Thyroid gland (tissue), 4 donors: Measurements from ENCODE around the gene PRELP. TPM values are rescaled to one million over a fixed set of nuclear protein-coding genes. Genes with fewer than 3 reads are reported as not detected.
A peak's percentile ranks its signal among the peaks of the same experiment; 100 is the strongest.

ENCODE experiments used
- DNase-seq, 2 donors: peaks; one replicate each; pipeline ENCODE4 v3.0.0-alpha.2; 2019
- H3K27ac ChIP-seq, 3 donors: fragments of 200-600 bp; sonication (generic); 1 replicate in 2 of 3; 2 replicates in 1 of 3; pipeline ENCODE4 v1.5.1; 2016 to 2019; ENCODE audit warnings: mild to moderate bottlenecking in 1 of 3, moderate library complexity in 1 of 3
- H3K27me3 ChIP-seq: fragments of 200-600 bp; sonication (generic); one replicate; pipeline ENCODE4 v1.5.1; 2019
- H3K36me3 ChIP-seq, 2 donors: fragments of 200-600 bp; sonication (generic); one replicate each; pipeline ENCODE4 v1.5.1; 2016 to 2019
- H3K4me1 ChIP-seq, 2 donors: fragments of 200-600 bp; sonication (generic); one replicate each; pipeline ENCODE4 v1.5.1; 2017 to 2019
- H3K4me3 ChIP-seq, 3 donors: fragments of 200-600 bp; sonication (generic); replicated peaks in 1 of 3; 1 replicate in 2 of 3; 2 replicates in 1 of 3; pipeline ENCODE4 v1.5.1; 2016; ENCODE audit warnings: mild to moderate bottlenecking in 1 of 3
- H3K9me3 ChIP-seq: fragments of 200-600 bp; sonication (generic); one replicate; pipeline ENCODE4 v1.5.1; 2017
- POLR2A ChIP-seq, 2 donors: fragments of 450-650 bp; IDR thresholded peaks; one replicate each; pipeline ENCODE4 v1.6.1; 2017; ENCODE audit warnings: antibody characterized with exemption in 2 of 2, mild to moderate bottlenecking in 2 of 2, moderate library complexity in 1 of 2
- WGBS, 2 donors: methylation state at CpG; one replicate each; pipeline ENCODE4 v1.1.5; 2017; 5-methylcytosine and 5-hydroxymethylcytosine counted together
- intact Hi-C: fragments of 100-400 bp; cut with DNase I; formaldehyde crosslinking; loops from one replicate; pipeline ENCODE4 v1.15.1; 2023
- total RNA-seq, 4 donors: library from RNA; depleted of rRNA; stranded (reverse); fragments of >200 nt; gene quantifications; one replicate each; pipeline ENCODE4 v1.2.3, GENCODE V29; 2016
- TF ChIP-seq, protein P1 (sequence below), 6 experiments: fragments of 200-600 bp in 3 of 6; fragments of 450-650 bp in 3 of 6; sonication (generic) in 3 of 6; IDR thresholded peaks; one replicate each; pipeline ENCODE4 v1.5.1; 2016 to 2019; ENCODE audit warnings: antibody characterized with exemption in 6 of 6, mild to moderate bottlenecking in 2 of 6, inconsistent platforms in 1 of 6, moderate library complexity in 1 of 6

Gene PRELP
- total RNA-seq, 4 donors from 2014 or later, result 17.5 to 86.1 (median 35.4) TPM

DNA sequence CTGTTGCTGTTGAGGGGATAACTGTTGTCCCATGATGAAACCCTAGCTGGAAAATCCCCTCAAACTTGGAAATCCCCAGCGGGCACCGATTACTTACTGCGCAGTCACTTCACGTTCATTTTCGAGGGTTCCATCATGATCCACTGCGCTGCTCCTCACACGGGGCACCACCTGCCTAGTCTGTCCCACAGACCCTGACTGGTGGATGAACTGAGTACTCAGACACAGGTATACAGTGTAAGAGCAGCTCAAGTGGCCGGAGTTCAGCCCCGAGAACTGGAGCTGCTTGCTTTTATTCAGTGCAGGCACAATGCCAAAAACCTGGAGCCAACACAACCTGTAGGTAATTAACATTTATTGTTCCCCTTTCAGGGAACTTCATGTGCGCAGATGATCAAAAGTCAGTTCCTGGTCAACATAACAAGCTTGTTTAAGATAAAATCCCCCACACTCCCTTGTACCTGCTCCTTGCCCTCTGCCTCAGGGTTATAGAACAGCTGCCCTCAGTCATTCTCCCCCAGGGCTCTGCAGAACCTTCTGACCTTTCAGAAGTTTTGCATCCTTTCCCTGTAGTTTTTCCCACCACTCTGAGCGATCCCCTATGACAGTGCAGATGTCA is 46.5 kb upstream of the PRELP start:
- no peak overlapping the region for H3K27ac ChIP-seq
- H3K4me3 ChIP-seq, result no peak overlapping the region
- no peaks in the 10 kb centered on the region for H3K36me3 ChIP-seq
- DNase-seq, result peak; percentile 69 to 73
- H3K9me3 ChIP-seq, result no peaks in the 10 kb centered on the region
- H3K4me1 ChIP-seq, result no peaks in the 10 kb centered on the region
- TF ChIP-seq, protein P1, sequence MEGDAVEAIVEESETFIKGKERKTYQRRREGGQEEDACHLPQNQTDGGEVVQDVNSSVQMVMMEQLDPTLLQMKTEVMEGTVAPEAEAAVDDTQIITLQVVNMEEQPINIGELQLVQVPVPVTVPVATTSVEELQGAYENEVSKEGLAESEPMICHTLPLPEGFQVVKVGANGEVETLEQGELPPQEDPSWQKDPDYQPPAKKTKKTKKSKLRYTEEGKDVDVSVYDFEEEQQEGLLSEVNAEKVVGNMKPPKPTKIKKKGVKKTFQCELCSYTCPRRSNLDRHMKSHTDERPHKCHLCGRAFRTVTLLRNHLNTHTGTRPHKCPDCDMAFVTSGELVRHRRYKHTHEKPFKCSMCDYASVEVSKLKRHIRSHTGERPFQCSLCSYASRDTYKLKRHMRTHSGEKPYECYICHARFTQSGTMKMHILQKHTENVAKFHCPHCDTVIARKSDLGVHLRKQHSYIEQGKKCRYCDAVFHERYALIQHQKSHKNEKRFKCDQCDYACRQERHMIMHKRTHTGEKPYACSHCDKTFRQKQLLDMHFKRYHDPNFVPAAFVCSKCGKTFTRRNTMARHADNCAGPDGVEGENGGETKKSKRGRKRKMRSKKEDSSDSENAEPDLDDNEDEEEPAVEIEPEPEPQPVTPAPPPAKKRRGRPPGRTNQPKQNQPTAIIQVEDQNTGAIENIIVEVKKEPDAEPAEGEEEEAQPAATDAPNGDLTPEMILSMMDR (IDR thresholded peaks at IDR 0.05), result no peak
- TF ChIP-seq POLR2A (IDR thresholded peaks at IDR 0.05), result no peak
- intact Hi-C loops, result loop anchor here (5.0 kb wide), 1 partner anchor 47 kb away; no protein-coding TSS in a partner anchor
- no peaks in the 10 kb centered on the region for H3K27me3 ChIP-seq
- 27 to 47% methylated on average over 11 of the region's 11 CpGs for WGBS, 2 donors

DNA sequence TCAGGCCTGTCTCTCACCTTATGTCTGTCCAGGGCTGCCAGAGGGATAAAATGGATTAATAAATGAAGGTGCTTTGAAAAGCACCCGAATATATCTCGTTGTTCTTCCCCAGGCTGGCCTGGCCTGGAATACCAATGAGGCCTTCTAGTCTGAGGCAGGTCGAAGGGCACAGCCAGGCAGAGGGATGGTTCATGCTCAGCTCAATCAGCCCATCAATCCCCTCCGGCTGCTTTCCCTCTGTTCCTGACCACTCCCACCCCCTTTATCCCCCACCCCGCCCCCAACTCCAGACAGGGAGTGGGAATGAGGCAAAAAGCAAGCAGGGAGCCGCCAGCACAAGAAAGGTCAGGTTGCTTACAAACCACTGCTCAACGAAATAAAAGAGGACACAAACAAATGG is 40.0 kb upstream of the PRELP start:
- no peak for DNase-seq
- Histone ChIP-seq H3K4me1 (peaks cover 0 to 6% of the 10 kb centered on the region in 2 donors), H3K4me3 (no peak overlapping the region), H3K27me3 (no peaks in the 10 kb centered on the region), H3K36me3 (no peaks in the 10 kb centered on the region), H3K9me3 (no peaks in the 10 kb centered on the region), H3K27ac (no peak overlapping the region)
- TF ChIP-seq, protein P1 (IDR thresholded peaks at IDR 0.05), result no peak
- no peak for TF ChIP-seq POLR2A (IDR thresholded peaks at IDR 0.05)
- intact Hi-C loops, result no loop called here
- 86 to 92% methylated on average over 7 of the region's 7 CpGs for WGBS, 2 donors

DNA sequence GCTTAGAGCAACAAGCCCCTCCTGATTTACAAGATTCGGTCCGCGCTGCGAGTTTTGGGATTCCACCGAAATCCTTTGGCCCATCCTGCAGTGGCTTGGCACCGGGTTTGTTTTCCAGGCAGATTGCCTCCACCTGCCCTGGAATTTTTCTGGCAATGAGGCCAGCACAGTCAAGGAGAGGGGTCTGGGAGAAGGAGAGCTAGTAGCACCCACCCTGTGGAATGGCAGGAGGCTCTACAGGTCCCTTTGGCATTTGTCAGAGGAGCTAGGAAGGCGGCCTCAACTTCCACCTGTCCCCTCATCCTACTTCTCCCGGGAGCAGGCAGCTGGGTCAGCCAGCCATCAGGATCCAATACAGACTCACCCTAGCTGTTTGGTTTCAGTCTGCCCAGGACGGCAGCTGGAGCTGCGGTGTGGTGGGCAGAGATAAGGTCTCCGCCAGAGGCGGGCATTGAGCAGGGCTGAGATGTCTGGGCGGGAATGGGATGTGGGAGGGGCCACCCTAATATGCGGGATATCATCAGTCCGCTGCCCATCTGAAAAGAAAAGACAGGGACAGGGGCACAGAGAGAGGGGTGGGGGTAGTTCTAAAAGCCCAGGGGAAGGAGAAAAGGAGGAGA is 37.8 kb upstream of the PRELP start:
- peaks cover 0 to 15% of the 10 kb centered on the region in 2 donors for H3K4me1 ChIP-seq
- no peak for DNase-seq
- intact Hi-C loops, result no loop called here
- TF ChIP-seq, protein P1 (IDR thresholded peaks at IDR 0.05), result no peak
- TF ChIP-seq POLR2A (IDR thresholded peaks at IDR 0.05), result no peak
- no peaks in the 10 kb centered on the region for H3K9me3 ChIP-seq
- no peak overlapping the region for H3K4me3 ChIP-seq
- no peaks in the 10 kb centered on the region for H3K36me3 ChIP-seq
- no peaks in the 10 kb centered on the region for H3K27me3 ChIP-seq
- 89 to 90% methylated on average over 14 to 15 of the region's 15 CpGs for WGBS, 2 donors
- no peak overlapping the region for H3K27ac ChIP-seq

DNA sequence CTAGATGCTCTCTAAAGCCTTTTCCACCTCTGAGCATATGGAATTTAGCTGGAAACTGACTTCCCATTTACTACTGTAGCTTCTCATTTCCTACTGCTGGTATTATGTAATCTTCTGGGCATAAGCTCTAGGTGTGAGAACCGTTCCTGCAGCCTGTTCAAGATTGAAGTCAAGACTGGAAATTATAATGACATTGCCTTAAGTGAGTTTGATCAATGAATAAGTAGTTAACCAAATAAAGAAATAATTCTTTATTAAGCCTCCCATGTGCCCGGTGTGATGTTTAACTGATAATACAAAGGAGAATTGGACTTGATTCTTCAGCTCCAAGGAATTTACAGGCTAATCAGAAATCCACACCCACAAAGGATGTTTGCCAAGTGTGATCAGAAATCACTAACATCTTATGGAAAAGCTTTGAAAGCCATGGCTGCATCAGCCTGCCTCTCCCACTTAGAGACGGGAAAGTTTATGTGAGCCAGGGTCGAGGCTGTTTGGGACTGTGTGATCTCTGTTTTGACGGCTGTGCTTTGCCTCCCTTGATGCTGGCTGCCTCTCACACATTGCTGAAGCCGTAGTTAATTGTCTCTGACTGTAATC is 36.4 kb upstream of the PRELP start:
- 75 to 82% methylated on average over 6 of the region's 6 CpGs for WGBS, 2 donors
- no peaks in the 10 kb centered on the region for H3K27me3 ChIP-seq
- H3K4me1 ChIP-seq, result peaks cover 0 to 15% of the 10 kb centered on the region in 2 donors
- no peaks in the 10 kb centered on the region for H3K9me3 ChIP-seq
- no peak overlapping the region for H3K4me3 ChIP-seq
- H3K36me3 ChIP-seq, result no peaks in the 10 kb centered on the region
- TF ChIP-seq, protein P1 (IDR thresholded peaks at IDR 0.05), result no peak
- TF ChIP-seq POLR2A (IDR thresholded peaks at IDR 0.05), result no peak
- H3K27ac ChIP-seq, result no peak overlapping the region
- no peak for DNase-seq
- intact Hi-C loops, result no loop called here

DNA sequence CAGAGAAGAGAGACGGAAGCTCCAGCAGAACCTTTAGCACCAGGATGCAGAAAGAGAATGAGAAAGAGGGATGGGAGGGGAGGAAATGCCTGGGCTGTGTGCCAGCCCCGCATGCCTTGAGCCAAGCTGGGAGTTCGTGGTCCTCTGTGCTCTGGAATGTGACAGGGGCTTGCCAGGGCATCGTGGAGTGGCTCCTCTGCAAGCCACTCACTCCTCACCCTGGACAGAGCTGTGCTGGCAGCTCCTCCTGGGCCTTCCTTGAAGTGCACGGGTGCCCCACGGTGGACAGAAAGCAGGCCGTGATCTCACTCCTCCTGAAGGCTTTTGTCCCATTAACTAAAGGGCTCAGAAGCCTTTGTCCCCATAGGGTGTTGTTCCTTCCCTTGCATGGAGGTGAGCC is 34.8 kb upstream of the PRELP start:
- DNase-seq, result peak; percentile 93 to 94
- H3K27me3 ChIP-seq, result no peaks in the 10 kb centered on the region
- peak overlapping the region; percentile 10 to 67 (median 61) for H3K27ac ChIP-seq
- 5 to 13% methylated on average over 6 to 7 of the region's 7 CpGs for WGBS, 2 donors
- H3K9me3 ChIP-seq, result no peaks in the 10 kb centered on the region
- H3K4me1 ChIP-seq, result peaks cover 0 to 15% of the 10 kb centered on the region in 2 donors
- TF ChIP-seq, protein P1 (IDR thresholded peaks at IDR 0.05), result peak in 5 of 6 experiments; percentile 34 to 86 (median 69)
- no peak for TF ChIP-seq POLR2A (IDR thresholded peaks at IDR 0.05)
- no peak overlapping the region for H3K4me3 ChIP-seq
- intact Hi-C loops, result loop anchor here (5.0 to 10.0 kb wide), 3 partner anchors 37 to 166 kb away; partner anchors contain the start of gene PRELP
- no peaks in the 10 kb centered on the region for H3K36me3 ChIP-seq
